Stimulated activated CD4-positive, alpha-beta T cell treated with anti-CD3 and anti-CD28 coated beads, Interleukin-1b, Interleukin-23, amount 100 ng/mL, for 1 hour (primary cell): Measurements from ENCODE around the gene RNF5.
A peak's percentile ranks its signal among the peaks of the same experiment; 100 is the strongest.
"Not testable (repeated sequence)": the region's sequence is repeated elsewhere in the genome, so short reads cannot be mapped to it uniquely, and the experiment has no call there.

Experiments
- DNase-seq, 2 donors: peaks; one replicate each; pipeline ENCODE4 v3.0.0-alpha.2; 2020; ENCODE audit warnings: low read depth in 2 of 2

Gene RNF5, protein sequence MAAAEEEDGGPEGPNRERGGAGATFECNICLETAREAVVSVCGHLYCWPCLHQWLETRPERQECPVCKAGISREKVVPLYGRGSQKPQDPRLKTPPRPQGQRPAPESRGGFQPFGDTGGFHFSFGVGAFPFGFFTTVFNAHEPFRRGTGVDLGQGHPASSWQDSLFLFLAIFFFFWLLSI

DNA sequence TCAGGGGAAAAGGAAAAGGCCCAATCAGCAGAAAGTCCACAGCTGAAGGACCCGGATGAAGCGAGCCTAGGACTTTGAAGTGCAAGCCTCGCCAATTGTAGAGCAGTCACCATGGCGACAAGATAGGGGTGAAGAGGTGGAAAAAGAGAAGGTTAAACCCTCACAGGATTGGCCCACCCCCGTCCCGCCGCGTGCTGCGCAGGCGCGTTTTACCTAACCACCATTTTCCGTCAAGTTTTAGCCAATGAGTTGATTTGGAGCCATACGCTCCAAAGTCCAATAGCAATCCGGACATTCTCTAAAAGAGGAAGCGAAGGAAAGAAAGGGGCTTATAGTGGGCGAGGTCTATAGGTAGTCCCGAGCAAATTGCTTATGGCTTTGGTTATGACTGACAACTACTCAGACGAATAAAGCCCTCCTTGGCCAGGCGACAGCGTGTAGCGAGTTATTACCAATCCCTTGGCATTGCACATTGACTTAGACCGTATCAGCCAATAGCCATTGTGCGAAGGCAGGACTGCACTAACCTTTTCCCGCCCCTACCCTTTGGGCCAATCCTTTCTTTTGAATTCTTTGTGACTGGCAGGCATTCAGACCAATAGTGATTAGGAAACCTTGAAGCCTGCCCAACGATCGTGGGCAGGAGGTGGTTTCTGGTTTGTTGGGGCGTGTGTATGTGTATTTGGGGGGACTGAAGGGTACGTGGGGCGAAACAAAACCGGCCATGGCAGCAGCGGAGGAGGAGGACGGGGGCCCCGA, at the start of gene RNF5:
RNF5 (plus strand) TSS at position 618 of the 759 bp plus-strand sequence; CDS start at position 725, 107 bp downstream.
- peak; percentile 70 to 89 for DNase-seq

DNA sequence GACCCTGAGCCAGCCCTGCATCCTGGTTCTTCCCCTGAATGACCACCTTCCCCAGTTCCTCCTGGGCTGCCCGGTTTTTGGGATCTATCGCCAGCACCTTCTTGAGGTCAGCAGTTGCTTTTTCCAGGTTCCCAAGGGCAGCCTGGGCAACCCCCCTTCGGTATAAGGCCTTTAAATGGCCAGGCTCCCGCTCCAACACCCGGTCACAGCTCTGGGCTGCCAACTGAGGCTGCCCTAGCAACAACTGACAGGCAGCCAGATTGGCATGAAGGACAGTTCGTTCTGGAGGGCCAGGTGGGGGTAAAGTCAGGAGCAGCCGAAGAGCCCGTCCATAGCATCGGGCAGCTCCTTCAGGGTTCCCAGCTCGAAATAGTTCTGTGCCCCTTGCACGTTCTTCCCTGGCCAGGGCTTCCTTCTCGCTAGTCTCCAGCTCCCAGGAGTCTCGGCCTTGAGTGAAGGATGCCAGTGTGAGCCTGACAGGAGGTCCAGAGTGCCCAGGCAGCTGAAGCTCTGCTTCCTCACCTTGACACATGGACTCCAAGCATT, 49.4 kb upstream of the RNF5 start:
- no peak for DNase-seq

DNA sequence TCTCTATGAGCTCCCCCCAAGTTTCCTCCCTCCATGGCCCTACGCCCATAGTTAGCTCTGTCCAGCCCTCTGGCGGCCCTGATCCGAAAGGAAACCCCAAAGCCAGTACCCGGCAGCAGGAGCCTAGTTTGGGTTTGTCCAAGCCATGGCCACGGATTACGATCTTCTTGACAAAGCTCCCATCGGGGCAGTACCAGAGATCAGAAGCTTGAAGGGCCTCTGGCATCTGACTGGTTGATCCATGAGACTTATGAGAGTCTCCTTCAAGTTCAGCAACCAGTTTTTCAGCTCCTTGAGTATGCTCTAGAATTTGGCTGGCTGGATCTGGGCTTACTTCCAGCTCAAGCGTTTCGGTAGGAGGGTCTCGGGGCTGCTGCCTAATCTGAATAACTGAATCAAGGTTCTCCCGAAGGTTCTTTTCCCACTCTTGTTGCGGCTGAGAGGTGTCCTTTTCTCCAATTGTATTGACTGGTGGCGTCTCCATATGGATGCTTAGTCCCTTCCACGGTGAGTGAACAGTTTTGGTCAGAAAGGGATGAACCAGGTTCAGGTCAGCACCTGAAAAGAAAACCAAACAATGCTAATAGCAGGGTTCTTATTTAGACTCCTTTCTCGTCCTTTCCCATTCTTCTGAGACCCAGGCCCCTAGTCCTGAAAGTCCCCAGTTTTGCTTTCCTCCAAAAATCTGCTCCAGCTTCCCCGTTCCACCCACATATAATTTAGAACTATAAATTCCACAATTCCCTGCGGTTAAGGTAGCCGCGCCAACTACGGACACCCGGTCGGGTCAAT, 48.7 kb upstream of the RNF5 start:
- DNase-seq = no peak

DNA sequence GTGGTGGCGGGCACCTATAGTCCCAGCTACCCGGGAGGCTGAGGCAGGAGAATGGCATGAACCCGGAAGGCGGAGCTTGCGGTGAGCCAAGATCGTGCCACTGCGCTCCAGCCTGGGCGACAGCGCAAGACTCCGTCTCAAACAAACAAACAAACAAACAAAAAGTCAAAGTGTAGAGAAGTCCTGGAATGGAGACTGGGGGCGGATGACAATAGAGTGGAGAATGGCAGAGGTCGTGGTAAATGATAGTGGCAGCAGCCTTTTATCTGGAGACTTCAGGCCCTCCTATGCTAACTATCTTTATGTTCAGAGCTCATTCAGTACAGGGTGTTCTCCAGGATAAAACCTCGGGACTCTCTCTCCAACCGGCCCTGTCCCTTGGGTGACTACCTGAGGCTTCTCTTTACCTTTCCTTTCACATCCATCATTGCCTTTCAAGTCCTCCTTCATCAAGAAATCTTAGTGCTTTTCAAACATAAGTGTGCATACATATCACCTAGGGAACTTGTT, 46.7 kb upstream of the RNF5 start:
- no peak for DNase-seq

DNA sequence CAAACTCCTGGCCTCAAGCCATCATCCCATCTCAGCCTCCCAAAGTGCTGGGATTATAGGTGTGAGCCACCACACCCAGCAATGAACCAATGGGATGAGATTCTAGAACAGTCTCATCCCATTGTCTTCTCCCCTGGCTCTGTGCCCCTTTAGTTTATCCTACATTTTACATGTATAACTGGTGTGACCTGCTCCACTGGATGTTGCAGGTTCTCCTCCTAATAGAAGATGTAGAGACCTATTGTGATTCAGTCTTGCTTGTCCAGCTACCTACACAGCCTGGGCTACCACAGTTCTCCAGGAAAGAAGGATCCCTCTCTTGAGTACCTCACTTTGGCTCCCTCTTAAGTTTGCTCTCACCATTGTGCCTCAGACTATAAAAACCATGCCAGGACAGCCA, 46.1 kb upstream of the RNF5 start:
- DNase-seq = no peak

DNA sequence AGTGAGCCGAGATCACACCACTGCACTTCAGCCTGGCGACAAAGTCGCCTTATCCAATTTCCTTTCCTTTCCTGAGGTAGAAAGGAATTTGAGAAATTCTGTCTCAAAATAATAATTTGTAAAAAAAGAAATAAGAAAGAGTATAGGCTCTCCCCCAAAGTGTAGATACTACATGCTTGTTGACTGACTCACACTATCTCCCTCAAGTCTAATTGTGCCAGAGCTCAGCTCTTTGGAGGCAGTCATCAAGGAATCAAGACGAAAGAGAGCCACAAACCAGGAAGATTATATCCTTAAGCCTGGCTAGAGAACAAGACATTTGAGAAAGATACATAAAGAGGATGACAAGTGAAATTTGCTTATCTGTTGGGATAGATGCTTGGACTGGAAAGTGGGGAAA, 44.4 kb upstream of the RNF5 start:
- DNase-seq = no peak

DNA sequence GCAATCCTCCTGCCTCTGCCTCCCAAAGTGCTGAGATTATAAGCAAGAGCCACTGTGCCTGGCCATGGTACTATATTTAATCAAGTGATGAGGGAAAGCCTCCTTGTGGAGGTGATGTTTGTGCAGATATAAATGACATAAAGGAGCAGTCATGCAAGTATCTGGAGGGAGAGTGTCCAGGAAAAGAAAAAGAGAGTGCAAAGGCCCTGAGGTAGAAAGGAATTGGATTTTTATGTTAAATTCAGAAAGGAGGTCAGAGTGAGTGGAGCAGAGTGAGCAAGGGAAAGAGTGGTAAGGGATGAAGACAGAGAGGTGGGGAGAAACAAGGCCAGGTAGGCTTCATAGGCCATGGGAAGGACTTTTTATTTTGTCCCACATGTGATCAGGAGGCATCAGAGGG, 40.8 kb upstream of the RNF5 start:
- no peak for DNase-seq

DNA sequence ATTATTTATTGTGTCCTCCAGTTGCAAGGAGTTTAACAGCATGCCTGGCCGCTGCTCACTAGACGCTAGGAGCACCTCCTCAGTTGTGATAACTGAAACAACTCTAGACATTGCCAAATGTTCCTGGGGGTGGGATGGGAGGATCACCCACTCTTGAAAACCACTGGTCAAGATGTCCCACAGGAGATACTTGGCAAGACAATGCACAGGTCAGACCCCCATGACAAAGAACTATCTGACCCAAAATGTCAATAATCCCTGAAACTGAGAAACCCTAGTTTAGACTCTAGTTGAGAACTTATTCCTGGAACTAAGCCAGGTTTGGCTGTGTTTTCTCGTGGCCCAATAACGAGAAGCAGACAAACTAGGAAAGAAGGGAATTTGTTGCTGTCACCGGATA, 38.6 kb upstream of the RNF5 start:
- DNase-seq = no peak

DNA sequence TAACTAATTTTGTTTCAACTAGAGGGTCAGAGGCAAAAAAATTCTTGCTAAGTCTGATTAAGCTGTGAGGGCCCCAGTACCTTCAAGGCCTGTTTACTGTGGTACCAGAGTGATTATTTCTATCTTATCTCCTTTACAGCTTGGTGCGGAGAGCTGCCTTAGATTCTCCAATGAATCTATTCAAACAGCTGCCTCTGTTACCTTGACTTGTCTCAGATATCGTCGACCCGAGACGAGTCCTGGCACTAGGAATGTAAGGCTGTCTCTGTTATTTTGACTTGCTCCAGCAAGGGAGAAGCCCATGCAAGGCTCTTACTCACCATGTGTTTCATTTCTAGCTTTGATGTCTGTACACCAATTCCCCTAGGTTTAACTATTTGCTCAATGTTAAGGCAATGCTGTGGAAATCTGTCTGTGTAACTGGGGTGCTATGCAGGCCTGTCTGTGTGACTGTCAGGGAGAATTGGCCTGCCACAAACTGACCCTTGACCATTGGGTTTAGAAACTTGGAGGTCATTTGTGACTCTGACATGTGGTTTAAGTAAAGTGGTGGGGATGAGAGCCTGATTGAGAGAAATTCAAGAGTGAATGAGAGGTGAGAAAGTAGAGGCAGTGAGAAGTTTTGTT, 37.7 kb upstream of the RNF5 start:
- no peak for DNase-seq

DNA sequence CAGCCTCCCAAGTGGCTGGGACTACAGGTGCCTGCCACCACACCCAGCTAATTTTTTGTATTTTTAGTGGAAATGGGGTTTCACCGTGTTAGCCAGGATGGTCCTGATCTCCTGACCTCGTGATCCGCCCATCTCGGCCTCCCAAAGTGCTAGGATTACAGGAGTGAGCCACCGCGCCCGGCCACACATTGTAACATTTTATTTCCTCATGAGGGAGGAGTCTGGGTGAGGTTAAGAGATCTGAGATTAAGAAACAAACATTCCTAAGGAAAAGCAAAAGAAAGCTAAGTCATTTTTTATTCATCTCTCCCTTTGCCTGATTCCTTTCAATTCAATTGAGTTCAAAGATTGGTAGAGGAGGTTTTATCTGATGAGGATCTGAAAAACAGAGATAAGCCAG, 34.0 kb upstream of the RNF5 start:
- not testable (repeated sequence) for DNase-seq

DNA sequence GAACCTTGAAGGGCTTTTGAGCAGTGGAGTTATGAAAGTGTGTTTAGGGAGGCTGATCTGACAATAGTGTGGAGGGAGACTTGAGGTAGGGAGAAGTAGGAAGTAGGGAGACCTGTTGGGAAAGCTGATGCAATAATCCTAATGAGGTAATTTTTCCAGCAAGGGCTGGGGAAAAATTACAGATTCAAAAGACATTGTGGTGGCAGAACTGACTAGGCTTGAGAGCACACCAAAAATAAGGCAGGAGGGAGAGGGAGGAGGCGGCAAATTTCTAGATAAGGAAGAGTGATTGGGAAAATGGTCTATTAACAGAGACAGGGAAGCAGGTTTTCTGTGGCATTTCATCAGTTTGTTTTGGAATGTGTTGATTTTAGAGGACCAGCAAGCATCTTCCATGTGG, 31.9 kb upstream of the RNF5 start:
- DNase-seq = no peak

DNA sequence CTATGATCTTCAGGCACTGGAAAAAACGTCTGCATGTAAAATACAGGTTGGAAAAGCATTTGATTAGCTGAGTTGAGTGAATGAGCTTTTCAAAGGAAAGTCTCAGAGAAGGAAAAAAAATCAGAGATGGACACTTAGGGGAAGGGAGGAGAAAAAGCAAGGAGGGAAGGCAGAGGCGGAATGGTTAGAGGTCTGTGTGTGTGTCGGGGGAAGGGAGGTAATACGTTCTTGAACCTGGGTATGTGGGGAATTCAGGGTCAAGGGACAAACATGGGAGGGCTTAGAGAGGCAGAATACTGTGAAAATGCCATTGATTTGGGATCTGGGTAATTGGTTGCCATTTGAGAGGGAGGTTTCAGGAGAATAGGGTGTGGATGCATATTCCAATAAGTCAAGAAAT, 31.5 kb upstream of the RNF5 start:
- no peak for DNase-seq

DNA sequence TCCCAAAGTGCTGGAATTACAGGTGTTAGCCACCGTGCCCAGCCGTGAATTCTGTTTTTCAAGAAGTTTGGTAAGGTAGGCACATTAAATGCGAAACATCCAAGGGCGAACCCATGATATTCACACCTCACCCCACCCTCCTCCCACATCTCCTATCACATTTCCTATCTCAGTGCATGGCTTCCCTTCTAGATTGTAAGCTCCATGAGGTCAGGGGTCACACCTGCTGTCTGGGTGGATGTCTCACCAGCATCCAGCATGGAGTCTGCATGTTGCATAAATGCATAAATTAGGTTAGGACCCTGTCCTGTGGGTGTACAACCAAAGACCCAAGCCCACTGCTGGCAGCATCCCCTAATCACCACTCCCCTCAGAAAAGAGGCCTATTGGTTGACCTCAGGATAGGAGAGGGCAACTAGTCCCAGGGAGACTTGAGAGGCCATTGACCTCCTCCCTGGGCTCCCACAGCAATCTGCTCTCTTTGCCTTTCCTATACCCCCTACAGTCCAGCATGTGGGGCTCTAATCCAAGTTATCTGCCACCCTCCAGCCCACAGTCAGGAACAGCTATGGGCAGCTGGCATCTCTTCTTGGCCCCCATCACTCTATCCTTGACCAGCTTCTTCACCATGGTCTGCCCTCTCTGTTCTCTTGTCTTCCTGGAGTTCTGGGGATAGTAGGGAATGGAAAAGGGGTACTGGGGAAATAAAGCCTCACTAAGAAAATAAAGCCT, 30.6 kb upstream of the RNF5 start:
- no peak for DNase-seq

DNA sequence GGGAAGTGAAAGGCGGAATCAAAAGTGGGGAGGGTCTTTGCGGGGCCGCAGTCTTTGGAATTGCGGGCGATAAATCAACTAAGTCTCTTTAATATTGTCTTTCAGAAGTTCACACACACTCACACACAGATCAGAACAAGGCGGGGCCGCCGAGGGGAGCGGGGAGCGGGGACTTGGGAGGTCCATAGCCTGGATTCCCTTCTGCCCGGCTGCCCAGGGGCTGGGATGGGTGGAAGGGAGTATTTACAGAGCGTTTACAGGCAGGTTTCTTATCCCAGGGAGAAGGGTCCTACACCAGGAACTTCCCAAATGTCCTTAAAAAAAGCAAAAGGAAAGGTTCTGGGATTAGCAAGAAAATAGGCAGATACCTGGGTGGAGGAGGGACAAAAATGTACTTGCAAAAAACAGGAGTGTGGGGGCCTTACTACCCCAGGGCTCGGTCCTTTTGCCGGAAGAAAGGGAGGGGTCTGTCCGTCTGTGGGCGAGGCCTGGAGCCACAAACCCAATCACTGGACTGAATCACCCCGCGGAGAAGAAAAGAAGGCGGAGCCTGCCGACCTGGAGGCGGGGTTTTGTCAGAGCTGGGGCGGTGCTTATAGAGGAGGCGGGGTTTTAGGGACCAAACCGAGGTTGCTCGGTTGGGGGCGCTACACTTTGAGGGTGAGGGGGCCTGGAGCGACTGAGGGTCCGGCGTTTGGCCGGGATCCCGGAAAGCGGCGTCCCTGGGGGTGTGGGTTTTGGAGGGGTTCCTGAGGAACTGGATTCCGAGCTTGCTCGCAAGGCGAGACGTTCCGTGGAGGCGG, 29.7 kb upstream of the RNF5 start:
- DNase-seq = peak in 1 of 2 donors; percentile 62

DNA sequence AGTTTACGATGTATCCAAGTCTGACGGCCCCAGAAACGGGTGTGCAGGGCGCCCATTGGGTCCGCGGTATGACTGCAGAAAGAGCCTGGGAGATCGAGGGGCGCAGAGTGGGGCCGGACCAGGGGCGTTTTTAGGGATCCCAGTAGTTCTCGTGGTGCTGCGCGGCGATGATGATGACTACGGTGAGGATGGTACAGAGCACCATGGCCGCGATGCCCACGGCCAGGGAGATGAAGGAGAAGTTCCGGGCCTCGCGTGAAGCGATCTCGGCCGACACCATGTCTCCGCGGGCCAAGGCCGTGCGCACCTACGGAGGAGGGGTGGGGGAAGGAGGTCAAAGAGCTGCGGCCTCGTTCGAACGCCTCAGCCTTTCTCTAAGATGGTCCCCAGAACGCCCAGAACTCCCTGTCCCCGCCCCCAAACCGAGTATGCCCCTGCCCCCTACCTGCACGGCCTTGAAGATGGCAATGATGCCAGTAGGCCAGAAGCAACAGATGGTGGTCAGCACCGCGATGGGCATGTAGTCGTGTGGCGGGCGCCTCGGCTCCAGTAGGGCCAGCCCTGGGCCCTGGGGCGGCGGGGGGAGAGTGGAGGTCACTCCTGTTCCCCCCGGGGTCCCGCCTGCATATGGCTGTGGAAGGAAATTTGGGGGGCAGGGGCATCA, 29.0 kb upstream of the RNF5 start:
- no peak for DNase-seq

DNA sequence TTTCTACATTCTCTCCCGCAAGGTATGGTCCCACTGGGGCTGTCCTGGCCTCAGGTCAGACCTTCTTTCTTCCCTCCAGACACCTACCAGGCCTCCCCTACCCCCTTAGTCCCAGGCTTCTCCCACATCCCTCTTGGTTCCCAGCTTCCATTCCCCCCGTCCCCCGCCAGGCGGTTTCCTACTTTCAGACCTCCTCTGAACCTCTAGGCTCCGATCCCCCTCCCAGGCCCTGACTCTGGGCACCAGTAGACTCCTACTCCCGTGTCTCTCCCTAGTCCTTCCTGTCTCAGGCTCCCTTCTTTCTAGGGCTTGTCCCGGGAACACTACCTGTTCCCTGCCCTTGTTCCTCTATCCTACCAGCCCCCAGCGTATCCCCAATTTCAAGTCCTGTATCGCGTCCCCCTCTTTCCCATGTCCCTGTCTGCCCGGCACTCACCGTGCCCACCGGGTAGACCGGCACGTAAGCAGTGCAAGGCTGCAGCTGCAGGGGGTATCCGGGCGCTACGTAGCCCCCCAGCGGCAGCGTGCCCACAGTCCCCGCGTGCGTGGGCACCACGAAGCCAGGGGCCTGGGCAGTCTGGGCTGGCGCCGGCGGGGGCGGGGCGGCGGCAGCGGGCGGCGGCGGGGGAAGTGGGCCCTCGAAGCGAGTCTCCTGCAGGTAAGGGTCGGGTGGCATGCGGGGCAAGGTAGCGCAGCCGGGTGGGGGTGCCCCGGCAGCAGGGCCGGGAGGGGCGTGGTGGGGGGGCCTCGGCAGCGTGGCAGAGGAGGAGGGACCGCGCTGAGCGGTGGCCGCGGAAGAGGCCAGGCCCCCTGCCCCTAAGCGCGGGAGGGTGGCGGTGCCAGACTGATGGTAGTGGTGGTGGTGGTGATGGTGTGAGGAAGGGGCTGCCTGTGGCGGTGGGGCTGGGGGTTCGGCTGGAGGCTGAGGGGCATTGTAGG, 28.0 kb upstream of the RNF5 start:
- no peak for DNase-seq

DNA sequence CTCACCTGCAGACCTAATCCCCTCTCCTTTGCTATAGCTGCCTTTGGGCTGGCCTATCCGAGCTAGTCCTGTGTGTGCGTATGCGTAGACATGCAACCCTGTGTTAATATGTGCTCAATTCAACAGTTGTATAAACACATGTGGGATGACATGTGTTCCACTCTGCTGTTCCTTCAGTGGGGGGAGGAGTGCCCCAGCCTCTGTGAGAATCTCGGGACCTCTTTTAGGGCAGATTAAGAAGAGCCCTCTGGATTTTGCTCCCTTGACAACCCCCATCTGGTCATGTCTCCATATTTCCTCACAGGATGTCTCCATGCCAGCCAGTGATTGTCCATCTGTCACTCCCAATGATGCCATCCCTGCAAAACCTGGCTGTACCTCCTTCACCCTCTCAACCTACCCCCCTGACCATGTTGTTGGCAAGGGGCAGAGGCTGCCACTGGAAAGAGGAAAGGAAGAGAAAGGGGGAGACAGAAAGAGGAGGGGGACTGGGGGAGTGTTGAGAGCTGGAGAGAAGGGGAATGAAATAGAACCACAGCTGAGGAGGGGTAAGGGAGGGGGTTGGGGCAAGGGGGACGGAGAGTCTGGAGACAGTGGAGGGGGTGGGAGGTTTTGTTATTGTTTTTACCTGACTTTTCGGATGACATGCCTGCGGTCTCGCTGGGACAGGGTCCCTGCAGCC, 26.9 kb upstream of the RNF5 start:
- no peak for DNase-seq
